Endothelial cell of umbilical vein (primary cell): ENCODE measurements around the gene SLC30A2. TPM values are rescaled to one million over a fixed set of nuclear protein-coding genes. Genes with fewer than 3 reads are reported as not detected.

ENCODE experiments used
- BruUV-seq: library from RNA; stranded (reverse); fragments of 400-500 nt; replicated peaks from 2 replicates; lab custom pipeline; 2021; lab: Mats Ljungman, UMichigan
- CTCF ChIA-PET: fragments of 300-600, 350-600 bp; sonication (Branson Sonifier 250); formaldehyde crosslinking; loops from one replicate; lab custom pipeline; 2021; ENCODE audit warnings: antibody characterized with exemption, inconsistent platforms; lab: Charles Lee
- POLR2A ChIA-PET: fragments of 300-600, 350-600 bp; sonication (Branson Sonifier 250); formaldehyde crosslinking; loops from one replicate; lab custom pipeline; 2021; ENCODE audit warnings: antibody characterized with exemption, inconsistent platforms; lab: Charles Lee
- DNase-seq: peaks from one replicate; pipeline ENCODE4 v3.0.0-alpha.2; 2011; ENCODE audit warnings: low read depth, low spot score
- FAIRE-seq: peaks from 2 replicates; lab custom pipeline; 2011; peaks lifted over from hg19 to GRCh38; lab: Jason Lieb, UNC
- H2AFZ ChIP-seq: 2 replicates; pipeline ENCODE4 v1.6.0; 2012; ENCODE audit warnings: low read depth, low read length, control low read depth, inconsistent platforms
- H3K27ac ChIP-seq: 2 replicates; pipeline ENCODE4 v1.5.1; 2011; ENCODE audit warnings: low read depth, mild to moderate bottlenecking, control low read depth, low read length, moderate library complexity; ENCODE audit not compliant: insufficient read depth
- H3K27me3 ChIP-seq, 2 experiments: 2 replicates each; pipeline versions ENCODE4 v1.6.0 to v1.6.1; 2011; ENCODE audit warnings: low read length in 2 of 2, mixed read lengths in 1 of 2; ENCODE audit not compliant: control insufficient read depth in 2 of 2, insufficient read depth in 2 of 2
- H3K36me3 ChIP-seq, 2 experiments: 2 replicates in 1 of 2; 3 replicates in 1 of 2; pipeline ENCODE4 v1.5.1; 2011; ENCODE audit warnings: low read length in 2 of 2, mild to moderate bottlenecking in 1 of 2, moderate library complexity in 1 of 2; ENCODE audit not compliant: control insufficient read depth in 2 of 2, insufficient read depth in 2 of 2; ENCODE audit errors: extremely low read depth in 1 of 2
- H3K4me1 ChIP-seq: 3 replicates; pipeline ENCODE4 v1.5.1; 2011; ENCODE audit warnings: mild to moderate bottlenecking, low read length; ENCODE audit not compliant: control insufficient read depth, insufficient read depth; ENCODE audit errors: extremely low read depth
- H3K4me2 ChIP-seq: 2 replicates; pipeline ENCODE4 v1.6.1; 2011; ENCODE audit warnings: low read length, control low read depth, mixed read lengths; ENCODE audit not compliant: insufficient read depth
- H3K4me3 ChIP-seq, 3 experiments: fragments of 200-600 bp in 1 of 3; sonication (generic), shearing (Covaris generic) in 1 of 3; replicated peaks in 1 of 3; 2 replicates each; pipeline ENCODE4 v1.5.1; 2011 to 2016; ENCODE audit warnings: control low read depth in 3 of 3, low read length in 3 of 3, mild to moderate bottlenecking in 2 of 3, inconsistent platforms in 1 of 3, low read depth in 1 of 3, moderate library complexity in 1 of 3; ENCODE audit not compliant: insufficient read depth in 1 of 3
- H3K79me2 ChIP-seq: 2 replicates; pipeline ENCODE4 v1.6.0; 2012; ENCODE audit warnings: low read length, inconsistent platforms; ENCODE audit not compliant: control insufficient read depth, insufficient read depth
- H3K9ac ChIP-seq: replicated peaks from 2 replicates; pipeline ENCODE3; 2011; ENCODE audit warnings: low read length, control low read depth; ENCODE audit not compliant: insufficient read depth; ENCODE audit errors: extremely low read depth
- H3K9me1 ChIP-seq: replicated peaks from 3 replicates; pipeline ENCODE4 v1.6.0; 2011; ENCODE audit warnings: mild to moderate bottlenecking, low read length; ENCODE audit not compliant: control insufficient read depth, insufficient read depth; ENCODE audit errors: extremely low read depth
- H3K9me3 ChIP-seq: replicated peaks from 2 replicates; pipeline ENCODE4 v1.5.1; 2012; ENCODE audit warnings: low read length, inconsistent platforms; ENCODE audit not compliant: control insufficient read depth, insufficient read depth
- H4K20me1 ChIP-seq: replicated peaks from 2 replicates; pipeline ENCODE3; 2011; ENCODE audit warnings: mild to moderate bottlenecking, low read length; ENCODE audit not compliant: control insufficient read depth, insufficient read depth; ENCODE audit errors: extremely low read depth
- CTCF ChIP-seq, 2 donors: IDR thresholded peaks; 1 replicate in 1 of 2; 2 replicates in 1 of 2; pipeline ENCODE4 v1.5.1; 2011; ENCODE audit warnings: low read length in 2 of 2, mild to moderate bottlenecking in 2 of 2, moderate library complexity in 2 of 2, control low read depth in 1 of 2, inconsistent platforms in 1 of 2, low read depth in 1 of 2; ENCODE audit not compliant: insufficient read depth in 1 of 2; ENCODE audit errors: extremely low read depth in 1 of 2
- EZH2 ChIP-seq: IDR thresholded peaks from 2 replicates; pipeline ENCODE4 v1.6.1; 2012; ENCODE audit warnings: borderline replicate concordance, low read depth, mild to moderate bottlenecking, moderate library complexity, low read length, inconsistent platforms; ENCODE audit not compliant: severe bottlenecking
- FOS ChIP-seq: IDR thresholded peaks from 2 replicates; pipeline ENCODE4 v1.6.1; 2011; ENCODE audit warnings: mild to moderate bottlenecking, low read length, moderate library complexity, borderline replicate concordance; ENCODE audit not compliant: insufficient read depth
- GATA2 ChIP-seq: IDR thresholded peaks from 2 replicates; pipeline ENCODE4 v1.7.0; 2011; ENCODE audit warnings: low read depth, mild to moderate bottlenecking, moderate library complexity, mixed read lengths, low read length; ENCODE audit not compliant: insufficient read length, insufficient read depth
- JUN ChIP-seq: IDR thresholded peaks from 2 replicates; pipeline ENCODE4 v1.6.1; 2011; ENCODE audit warnings: borderline replicate concordance, low read depth; ENCODE audit not compliant: insufficient read length, insufficient read depth
- MAX ChIP-seq: IDR thresholded peaks from 2 replicates; pipeline ENCODE4 v1.6.1; 2011; ENCODE audit not compliant: insufficient read depth, insufficient read length
- MYC ChIP-seq: IDR thresholded peaks from one replicate; pipeline ENCODE4 v1.6.1; 2011; ENCODE audit warnings: mild to moderate bottlenecking, low read depth, low read length
- POLR2A ChIP-seq: IDR thresholded peaks from 2 replicates; pipeline ENCODE4 v1.6.1; 2012; ENCODE audit warnings: low read depth, mild to moderate bottlenecking, control low read depth, low read length
- POLR2AphosphoS5 ChIP-seq: IDR thresholded peaks from 2 replicates; pipeline ENCODE4 v1.6.1; 2012; ENCODE audit warnings: low read depth, mild to moderate bottlenecking, control low read depth, low read length, moderate library complexity; ENCODE audit not compliant: insufficient read depth
- dilution Hi-C: fragments of 300-500 bp; cut with MboI; formaldehyde crosslinking; loops from one replicate; pipeline ENCODE4 v1.15.0; 2019; ENCODE audit warnings: low sequenced_read_pairs; ENCODE audit not compliant: extremely low pct_ligation_motif_present
- intact Hi-C: fragments of 100-400 bp; cut with micrococcal nuclease; formaldehyde crosslinking; loops from one replicate; pipeline ENCODE4 v1.10.0; 2022
- polyA plus RNA-seq, 4 experiments: library from polyadenylated mRNA; depleted of rRNA in 3 of 4; stranded (reverse) in 3 of 4; unstranded in 1 of 4; fragments of >200 nt; gene quantifications; 2 replicates each; pipeline versions ENCODE4 v1.2.1 to v1.2.3, GENCODE V29; 2011 to 2012; ENCODE audit warnings: missing spikeins in 1 of 4
- total RNA-seq: library from RNA; stranded (reverse); gene quantifications from 2 replicates; pipeline ENCODE4 v1.2.3, GENCODE V29; 2021

The SLC30A2 gene
- total and polyA plus RNA-seq, 2 donors (not counting 3 experiments of a cell fraction or from before 2014, with no cell fraction given) = not detected

DNA sequence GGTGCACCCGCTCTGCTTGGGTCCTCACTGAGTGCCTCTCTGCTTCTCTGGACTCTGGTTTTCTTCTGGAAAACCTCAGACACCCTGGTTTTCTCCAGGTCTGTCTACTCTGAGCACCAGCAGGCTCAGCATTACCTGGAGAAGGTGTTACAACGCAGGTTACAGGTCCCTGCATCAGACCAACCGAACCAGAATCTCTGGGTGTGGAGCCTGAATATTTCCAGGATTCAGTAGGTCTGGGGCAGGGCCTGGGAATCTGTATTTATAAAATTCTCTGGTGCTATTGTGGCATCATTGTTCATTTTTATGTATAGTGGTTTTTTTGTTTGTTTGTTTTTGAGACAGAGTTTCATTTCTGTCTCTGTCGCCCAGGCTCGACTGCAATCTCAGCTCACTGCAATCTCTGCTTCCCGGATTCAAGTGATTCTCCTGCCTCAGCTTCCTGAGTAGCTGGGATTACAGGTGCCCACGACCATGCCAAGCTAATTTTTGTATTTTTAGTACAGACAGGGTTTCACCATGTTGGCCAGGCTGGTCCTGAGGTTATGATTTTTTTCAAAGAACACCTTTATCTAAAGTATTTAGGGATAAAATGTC, 1.5 kb upstream of the SLC30A2 start:
- Histone ChIP-seq H3K4me2 (no peak overlapping the region), H3K79me2 (no peaks in the 10 kb centered on the region), H3K9me1 (no peaks in the 10 kb centered on the region), H3K27me3 (peaks cover 50 to 54% of the 10 kb centered on the region in 2 experiments), H3K9me3 (no peaks in the 10 kb centered on the region), H3K4me1 (no peaks in the 10 kb centered on the region), H3K4me3 (no peak overlapping the region), H3K27ac (no peak overlapping the region), H4K20me1 (no peaks in the 10 kb centered on the region), H2AFZ (no peak overlapping the region), H3K9ac (no peak overlapping the region), H3K36me3 (no peaks in the 10 kb centered on the region)
- ChIA-PET POLR2A (no interaction called here), CTCF (interaction anchor here (1.0 to 1.3 kb wide), 2 partner anchors 8 to 11 kb away, joined by 5 read pairs; no protein-coding TSS in a partner anchor)
- no peak for TF ChIP-seq GATA2
- no peak for TF ChIP-seq CTCF (IDR thresholded peaks at IDR 0.05; ENCODE audit: extremely low read depth in 1 of 2, insufficient read depth in 1 of 2, low read depth in 1 of 2, low read length in 2 of 2)
- TF ChIP-seq POLR2AphosphoS5 = no peak
- TF ChIP-seq EZH2 = no peak
- no peak for TF ChIP-seq POLR2A
- no peak for TF ChIP-seq MAX
- no peak for TF ChIP-seq MYC
- no peak for TF ChIP-seq FOS
- no peak for TF ChIP-seq JUN
- FAIRE-seq = no peak
- intact Hi-C loops (no loop called here), dilution Hi-C loops (no loop called here)
- DNase-seq = no peak
- BruUV-seq = no TSS peak
